ENCODE measurements around the gene FER. TPM values are rescaled to one million over a fixed set of nuclear protein-coding genes. Genes with fewer than 3 reads are reported as not detected.

FER gene
- total RNA-seq, 1 experiment from 2014 or later: 18.0 TPM

DNA sequence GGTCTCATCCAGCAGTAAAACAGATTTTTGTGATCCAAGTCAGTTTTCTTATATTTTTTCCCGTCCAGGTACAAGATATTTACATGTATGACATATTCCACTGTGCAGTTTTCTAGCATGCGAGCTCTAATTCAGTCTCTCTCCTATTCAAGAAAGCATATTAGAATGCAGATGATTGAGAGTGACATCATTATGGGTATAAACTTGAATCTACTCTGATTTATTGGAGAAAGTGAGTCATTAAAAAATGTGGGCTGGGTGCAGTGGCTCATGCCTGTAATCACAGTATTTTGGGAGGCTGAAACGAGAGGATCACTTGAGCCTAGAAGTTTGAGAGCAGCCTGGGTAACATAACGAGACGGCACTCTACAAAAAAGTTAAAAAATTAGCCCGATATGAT lies 6.2 kb downstream of the FER start:
- Histone ChIP-seq H3K23ac (ENCODE audit: insufficient read length, low read depth, low read length) (no peak overlapping the region), H3K56ac (ENCODE audit: insufficient read length, low read depth, low read length) (no peak overlapping the region), H3K79me1 (ENCODE audit: insufficient read depth, low read depth, low read length, poor library complexity, severe bottlenecking) (no peaks in the 10 kb centered on the region), H3K4ac (ENCODE audit: low read depth, low read length) (no peak overlapping the region), H3K23me2 (ENCODE audit: insufficient read length, low read depth, low read length, poor library complexity, severe bottlenecking) (peaks cover 5% of the 10 kb centered on the region), H3K4me1 (ENCODE audit: insufficient read depth, low read length) (no peaks in the 10 kb centered on the region), H4K91ac (ENCODE audit: insufficient read length, low read depth, low read length) (no peak overlapping the region), H3K27ac (ENCODE audit: insufficient read length, low read depth, low read length) (no peak overlapping the region), H4K5ac (ENCODE audit: insufficient read length, low read depth, low read length) (no peak overlapping the region), H3K4me2 (ENCODE audit: insufficient read depth, insufficient read length, low read length) (no peak overlapping the region), H2BK20ac (ENCODE audit: low read depth, low read length, poor library complexity, severe bottlenecking) (no peak overlapping the region), H2AK5ac (ENCODE audit: insufficient read length, low read length) (no peak overlapping the region), H3K14ac (ENCODE audit: insufficient read depth, low read length) (no peak overlapping the region), H3K9ac (ENCODE audit: extremely low read depth, insufficient read length, low read length) (no peak overlapping the region), H3T11ph (ENCODE audit: low read length) (no peak overlapping the region), H2BK15ac (ENCODE audit: low read depth, low read length) (no peak overlapping the region), H3K27me3 (ENCODE audit: insufficient read depth, low read length) (no peaks in the 10 kb centered on the region), H4K8ac (replicated peaks; ENCODE audit: insufficient read length, low read depth, low read length) (no peak overlapping the region), H3K18ac (ENCODE audit: insufficient read length, low read depth, low read length) (no peak overlapping the region), H3K79me2 (ENCODE audit: insufficient read depth, low read length) (0 out of 2 replicates have a peak, but pooled peaks cover 2% of the 10 kb centered on the region), H2AFZ (ENCODE audit: low read length) (no peak overlapping the region), H4K20me1 (ENCODE audit: control insufficient read depth, insufficient read depth, insufficient read length) (no peaks in the 10 kb centered on the region), H2BK12ac (ENCODE audit: insufficient read length, low read depth, low read length) (no peak overlapping the region), H2BK5ac (ENCODE audit: insufficient read length, low read length) (no peak overlapping the region), H3K9me3 (ENCODE audit: control insufficient read depth, low read depth, low read length) (no peaks in the 10 kb centered on the region), H2BK120ac (ENCODE audit: low read depth, low read length, poor library complexity, severe bottlenecking) (no peak overlapping the region)
- Mint-ChIP-seq H3K36me3 (ENCODE audit: insufficient read depth in 1 of 3, low read depth in 3 of 3) (no peaks in the 10 kb centered on the region; a peak in 1 of 7 replicates), H3K9me3 (no peaks in the 10 kb centered on the region), H3K4me3 (no peak overlapping the region), H3K27me3 (ENCODE audit: low read depth) (no peaks in the 10 kb centered on the region), H3K27ac (0 out of 7 replicates have a peak overlapping the region, but pooled peaks of 1 of the 3 experiments have one; percentile 38), H3K4me1 (peaks cover 3 to 13% of the 10 kb centered on the region in 2 experiments; a peak in 3 of 4 replicates)
- TF ChIP-seq, protein P1, sequence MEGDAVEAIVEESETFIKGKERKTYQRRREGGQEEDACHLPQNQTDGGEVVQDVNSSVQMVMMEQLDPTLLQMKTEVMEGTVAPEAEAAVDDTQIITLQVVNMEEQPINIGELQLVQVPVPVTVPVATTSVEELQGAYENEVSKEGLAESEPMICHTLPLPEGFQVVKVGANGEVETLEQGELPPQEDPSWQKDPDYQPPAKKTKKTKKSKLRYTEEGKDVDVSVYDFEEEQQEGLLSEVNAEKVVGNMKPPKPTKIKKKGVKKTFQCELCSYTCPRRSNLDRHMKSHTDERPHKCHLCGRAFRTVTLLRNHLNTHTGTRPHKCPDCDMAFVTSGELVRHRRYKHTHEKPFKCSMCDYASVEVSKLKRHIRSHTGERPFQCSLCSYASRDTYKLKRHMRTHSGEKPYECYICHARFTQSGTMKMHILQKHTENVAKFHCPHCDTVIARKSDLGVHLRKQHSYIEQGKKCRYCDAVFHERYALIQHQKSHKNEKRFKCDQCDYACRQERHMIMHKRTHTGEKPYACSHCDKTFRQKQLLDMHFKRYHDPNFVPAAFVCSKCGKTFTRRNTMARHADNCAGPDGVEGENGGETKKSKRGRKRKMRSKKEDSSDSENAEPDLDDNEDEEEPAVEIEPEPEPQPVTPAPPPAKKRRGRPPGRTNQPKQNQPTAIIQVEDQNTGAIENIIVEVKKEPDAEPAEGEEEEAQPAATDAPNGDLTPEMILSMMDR (conservative IDR thresholded peaks at IDR 0.05): no peak
- no CpG with 5 or more reads among the region's 6 CpGs for WGBS (ENCODE audit: extremely low coverage, insufficient read length, low lambda C conversion rate)
- no peak for DNase-seq
